H1 (cell line): Measurements from ENCODE around the gene BTBD1. TPM values are rescaled to one million over a fixed set of nuclear protein-coding genes. Genes with fewer than 3 reads are reported as not detected.

ENCODE experiments used
- CTCF ChIA-PET: fragments of 300-600 bp; sonication (Branson Sonifier 250); formaldehyde crosslinking; loops from one replicate; lab custom pipeline; 2021; ENCODE audit not compliant: partially characterized antibody; lab: Charles Lee
- POLR2A ChIA-PET: fragments of 300-600 bp; sonication (Branson Sonifier 250); formaldehyde crosslinking; loops from one replicate; lab custom pipeline; 2021; ENCODE audit warnings: inconsistent platforms; ENCODE audit not compliant: partially characterized antibody; lab: Charles Lee
- DNase-seq, 2 experiments: peaks; one replicate each; pipeline versions ENCODE4 v3.0.0 to v3.0.0-alpha.2; 2010 to 2022; ENCODE audit warnings: low spot score in 2 of 2, low read depth in 1 of 2, mixed read lengths in 1 of 2
- FAIRE-seq: peaks from 2 replicates; lab custom pipeline; 2011; peaks lifted over from hg19 to GRCh38; lab: Jason Lieb, UNC
- H2AFZ ChIP-seq: 2 replicates; pipeline ENCODE4 v1.8.1; 2012; ENCODE audit warnings: low read length, inconsistent platforms
- H2AK5ac ChIP-seq: 2 replicates; pipeline ENCODE4 v1.6.1; 2013; ENCODE audit warnings: low read depth, low read length
- H2BK120ac ChIP-seq: replicated peaks from 2 replicates; pipeline ENCODE3; 2013; ENCODE audit warnings: low read depth, low read length, inconsistent platforms
- H2BK12ac ChIP-seq: 2 replicates; pipeline ENCODE4 v1.6.1; 2013; ENCODE audit warnings: low read depth, low read length
- H2BK15ac ChIP-seq: 2 replicates; pipeline ENCODE4 v1.6.1; 2013; ENCODE audit warnings: low read length
- H2BK20ac ChIP-seq: 2 replicates; pipeline ENCODE4 v1.6.1; 2013; ENCODE audit warnings: low read length
- H2BK5ac ChIP-seq: 2 replicates; pipeline ENCODE4 v1.6.1; 2013; ENCODE audit warnings: low read depth, low read length
- H3K14ac ChIP-seq: 2 replicates; pipeline ENCODE4 v1.6.1; 2013; ENCODE audit warnings: inconsistent platforms; ENCODE audit not compliant: insufficient read length
- H3K18ac ChIP-seq: 2 replicates; pipeline ENCODE4 v1.6.1; 2013; ENCODE audit warnings: low read length; ENCODE audit errors: extremely low read depth
- H3K23ac ChIP-seq: 2 replicates; pipeline ENCODE4 v1.6.1; 2013; ENCODE audit warnings: inconsistent platforms; ENCODE audit not compliant: insufficient read length
- H3K23me2 ChIP-seq: 2 replicates; pipeline ENCODE4 v1.6.1; 2013; ENCODE audit warnings: low read depth, low read length
- H3K27ac ChIP-seq: 2 replicates; pipeline ENCODE4 v1.6.1; 2011; ENCODE audit warnings: low read depth, low read length, inconsistent platforms
- H3K27me3 ChIP-seq, 4 experiments: replicated peaks in 1 of 4; 1 replicate in 1 of 4; 2 replicates in 3 of 4; pipeline versions ENCODE4 v1.6.1 to v1.8.1; 2011 to 2013; ENCODE audit warnings: low read length in 3 of 4, mild to moderate bottlenecking in 3 of 4, inconsistent platforms in 2 of 4, mixed read lengths in 2 of 4, moderate library complexity in 1 of 4; ENCODE audit not compliant: control insufficient read depth in 3 of 4, insufficient read depth in 3 of 4; ENCODE audit errors: extremely low read depth in 1 of 4
- H3K36me3 ChIP-seq, 4 experiments: 2 replicates each; pipeline versions ENCODE4 v1.6.1 to v1.8.1; 2011 to 2013; ENCODE audit warnings: mild to moderate bottlenecking in 4 of 4, low read length in 3 of 4, moderate library complexity in 2 of 4, control low read depth in 1 of 4, inconsistent platforms in 1 of 4; ENCODE audit not compliant: insufficient read depth in 4 of 4, control insufficient read depth in 2 of 4
- H3K4ac ChIP-seq: replicated peaks from 2 replicates; pipeline ENCODE3; 2013; ENCODE audit warnings: low read length, low read depth, mixed read lengths, inconsistent platforms; ENCODE audit not compliant: insufficient read length
- H3K4me1 ChIP-seq, 4 experiments: replicated peaks in 1 of 4; 1 replicate in 1 of 4; 2 replicates in 3 of 4; pipeline versions ENCODE4 v1.6.1 to v1.8.1; 2011 to 2013; ENCODE audit warnings: low read length in 3 of 4, inconsistent platforms in 2 of 4, mixed read lengths in 1 of 4; ENCODE audit not compliant: insufficient read depth in 4 of 4, control insufficient read depth in 3 of 4
- H3K4me2 ChIP-seq, 2 experiments: 2 replicates each; pipeline versions ENCODE4 v1.6.1 to v1.8.1; 2011 to 2013; ENCODE audit warnings: low read depth in 2 of 2, low read length in 2 of 2, control low read depth in 1 of 2, inconsistent platforms in 1 of 2, mild to moderate bottlenecking in 1 of 2; ENCODE audit not compliant: insufficient read depth in 1 of 2
- H3K4me3 ChIP-seq, 4 experiments: fragments of 200-600, 300-600 bp in 1 of 4; sonication (generic), shearing (Covaris generic), sonication (Bioruptor Twin) in 1 of 4; 2 replicates each; pipeline versions ENCODE4 v1.5.1 to v1.8.1; 2011 to 2016; ENCODE audit warnings: low read length in 4 of 4, low read depth in 3 of 4, control low read depth in 2 of 4, inconsistent platforms in 2 of 4, mild to moderate bottlenecking in 2 of 4, mixed read lengths in 1 of 4, moderate library complexity in 1 of 4; ENCODE audit not compliant: insufficient read depth in 2 of 4; ENCODE audit errors: extremely low read depth in 1 of 4
- H3K56ac ChIP-seq: replicated peaks from 2 replicates; pipeline ENCODE3; 2013; ENCODE audit warnings: low read depth, mild to moderate bottlenecking, mixed read lengths, low read length, inconsistent platforms; ENCODE audit not compliant: insufficient read length
- H3K79me1 ChIP-seq: 2 replicates; pipeline ENCODE4 v1.6.1; 2013; ENCODE audit warnings: low read depth, low read length, control low read depth
- H3K79me2 ChIP-seq, 2 experiments: 2 replicates each; pipeline versions ENCODE4 v1.6.1 to v1.8.1; 2012 to 2013; ENCODE audit warnings: low read length in 2 of 2, mild to moderate bottlenecking in 2 of 2, inconsistent platforms in 1 of 2; ENCODE audit not compliant: insufficient read depth in 2 of 2, control insufficient read depth in 1 of 2
- H3K9ac ChIP-seq, 4 experiments: replicated peaks in 1 of 4; 1 replicate in 1 of 4; 2 replicates in 3 of 4; pipeline versions ENCODE4 v1.6.1 to v1.8.1; 2011 to 2013; ENCODE audit warnings: low read depth in 3 of 4, low read length in 3 of 4, control low read depth in 2 of 4, mild to moderate bottlenecking in 2 of 4, moderate library complexity in 2 of 4, inconsistent platforms in 1 of 4; ENCODE audit errors: extremely low read depth in 1 of 4
- H3K9me3 ChIP-seq, 2 experiments: 2 replicates each; pipeline versions ENCODE4 v1.6.1 to v1.8.1; 2012 to 2013; ENCODE audit warnings: mild to moderate bottlenecking in 2 of 2, moderate library complexity in 2 of 2, control low read depth in 1 of 2, inconsistent platforms in 1 of 2, low read depth in 1 of 2, low read length in 1 of 2, mixed read lengths in 1 of 2; ENCODE audit not compliant: insufficient read depth in 2 of 2
- H4K20me1 ChIP-seq, 2 experiments: replicated peaks in 1 of 2; 2 replicates each; pipeline versions ENCODE3 to v1.8.1; 2011 to 2013; ENCODE audit warnings: inconsistent platforms in 2 of 2, low read length in 2 of 2, mild to moderate bottlenecking in 1 of 2; ENCODE audit not compliant: insufficient read depth in 2 of 2, control insufficient read depth in 1 of 2
- H4K5ac ChIP-seq: 2 replicates; pipeline ENCODE4 v1.6.1; 2013; ENCODE audit warnings: low read length, low read depth, mixed read lengths, inconsistent platforms; ENCODE audit not compliant: insufficient read length
- H4K8ac ChIP-seq: 2 replicates; pipeline ENCODE4 v1.8.0; 2013; ENCODE audit warnings: mild to moderate bottlenecking, moderate library complexity, low read length, inconsistent platforms; ENCODE audit not compliant: insufficient read depth; ENCODE audit errors: extremely low read depth
- H4K91ac ChIP-seq: replicated peaks from 2 replicates; pipeline ENCODE3; 2013; ENCODE audit warnings: low read length, mixed read lengths, inconsistent platforms; ENCODE audit not compliant: insufficient read length
- CBX8 ChIP-seq: fragments of 300-800, 300-1000 bp; sonication (generic); IDR thresholded peaks from 2 replicates; pipeline ENCODE4 v1.7.1; 2016; ENCODE audit warnings: low read depth, low read length, borderline replicate concordance
- CEBPB ChIP-seq: IDR thresholded peaks from 2 replicates; pipeline ENCODE4 v1.6.1; 2012; ENCODE audit warnings: low read depth, low read length
- JUND ChIP-seq: IDR thresholded peaks from 2 replicates; pipeline ENCODE4 v1.6.1; 2011; ENCODE audit warnings: mild to moderate bottlenecking, improper control_type of control experiment, low read length
- KDM4A ChIP-seq: IDR thresholded peaks from one replicate; pipeline ENCODE4 v1.7.1; 2012; ENCODE audit warnings: low read depth, mild to moderate bottlenecking, moderate library complexity, low read length, inconsistent platforms; ENCODE audit not compliant: severe bottlenecking
- PHF8 ChIP-seq: fragments of 200-600 bp; sonication (generic); conservative IDR thresholded peaks from 2 replicates; pipeline ENCODE4 v1.7.1; 2012; ENCODE audit warnings: low read depth, mild to moderate bottlenecking, inconsistent platforms, low read length, moderate library complexity
- RXRA ChIP-seq: IDR thresholded peaks from 2 replicates; pipeline ENCODE4 v1.6.1; 2011; ENCODE audit warnings: low read depth, mild to moderate bottlenecking, low read length, moderate library complexity; ENCODE audit not compliant: insufficient read depth
- SP4 ChIP-seq: IDR thresholded peaks from 2 replicates; pipeline ENCODE4 v1.6.1; 2012; ENCODE audit warnings: low read length, inconsistent platforms
- SUZ12 ChIP-seq: fragments of 200-600 bp; sonication (generic); IDR thresholded peaks from 2 replicates; pipeline ENCODE4 v1.6.1; 2012; ENCODE audit warnings: mild to moderate bottlenecking, inconsistent platforms, low read length, moderate library complexity, mixed read lengths
- WGBS, 2 experiments: shearing (Covaris generic) in 1 of 2; methylation state at CpG; one replicate each; pipeline versions ENCODE4 v1.1.6 to v1.1.7; 2013 to 2015; ENCODE audit warnings: low lambda C conversion rate in 2 of 2, mixed read lengths in 2 of 2, inconsistent platforms in 1 of 2, low coverage in 1 of 2, missing lambda C conversion rate in 1 of 2; ENCODE audit not compliant: insufficient replicate concordance in 2 of 2, insufficient coverage in 1 of 2, insufficient read length in 1 of 2; ENCODE audit errors: extremely low coverage in 1 of 2, missing lambda C conversion rate in 1 of 2; 5-methylcytosine and 5-hydroxymethylcytosine counted together
- polyA plus RNA-seq, 7 experiments: library from polyadenylated mRNA; depleted of rRNA in 3 of 7; stranded (reverse) in 5 of 7; unstranded in 2 of 7; fragments of >200 nt in 5 of 7; fragments of 200-250 nt in 2 of 7; gene quantifications; 1 replicate in 5 of 7; 2 replicates in 1 of 7; 4 replicates in 1 of 7; pipeline versions ENCODE4 v1.2.1 to v1.2.3, GENCODE V29; 2011 to 2013; ENCODE audit warnings: missing spikeins in 2 of 7, mixed read lengths in 2 of 7
- total RNA-seq: library from RNA; stranded (reverse); fragmentation: NEBNext Ultra II Directional; extraction: Animal tissue kit (Norgen Biotek cat#: 25700); gene quantifications from 2 replicates; pipeline ENCODE4 v1.2.1, GENCODE V29; 2021

The BTBD1 gene
- total and polyA plus RNA-seq, 2 of the 8 experiments (the other 6 are each of a cell fraction or from before 2014, with no cell fraction given) = 18.6 to 39.5 TPM

DNA sequence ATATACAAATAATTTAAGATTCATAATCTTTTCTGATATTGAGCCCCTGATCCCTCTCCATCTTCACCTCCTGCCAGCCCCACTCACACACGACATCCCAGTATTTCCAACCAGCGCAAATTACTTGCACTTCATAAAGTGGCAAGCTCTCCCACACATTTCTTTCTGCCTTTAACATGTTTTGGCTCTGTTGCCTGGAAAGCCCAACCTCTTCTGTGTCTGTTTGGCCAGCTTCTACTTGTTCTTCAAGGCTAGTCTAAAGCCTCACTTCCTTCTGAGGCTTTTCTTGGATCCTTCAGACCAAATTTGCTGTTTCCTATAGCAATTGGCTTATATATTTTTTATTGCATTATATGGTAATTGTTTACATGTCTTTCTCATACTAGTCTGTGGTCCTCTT is 35.3 kb upstream of the BTBD1 start:
- Histone ChIP-seq H3K9me3 (no peaks in the 10 kb centered on the region), H2BK12ac (no peak overlapping the region), H2AFZ (no peak overlapping the region), H3K79me2 (no peaks in the 10 kb centered on the region), H3K18ac (no peak overlapping the region), H4K20me1 (no peaks in the 10 kb centered on the region), H3K9ac (no peak overlapping the region), H3K56ac (no peak overlapping the region), H4K5ac (no peak overlapping the region), H3K4me1 (no peaks in the 10 kb centered on the region), H2BK5ac (no peak overlapping the region), H3K27ac (no peak overlapping the region), H3K4me3 (no peak overlapping the region), H3K23me2 (peaks cover 3% of the 10 kb centered on the region; the same call in 1 of the 2 replicates), H2BK120ac (no peak overlapping the region), H3K14ac (no peak overlapping the region), H3K79me1 (no peaks in the 10 kb centered on the region), H2BK20ac (no peak overlapping the region), H3K27me3 (peaks cover 0 to 16% (median 11%) of the 10 kb centered on the region in 4 experiments; a peak in 6 of 7 replicates), H3K23ac (no peak overlapping the region), H3K4me2 (no peak overlapping the region), H4K91ac (no peak overlapping the region), H3K4ac (no peak overlapping the region), H3K36me3 (no peaks in the 10 kb centered on the region), H4K8ac (no peak overlapping the region), H2AK5ac (no peak overlapping the region), H2BK15ac (no peak overlapping the region)
- WGBS, 2 experiments = 90% methylated on average over 2 of the region's 2 CpGs; no CpG with 5 or more reads in 1 of the 2 experiments
- ChIA-PET CTCF (no interaction called here), POLR2A (no interaction called here)
- no peak for DNase-seq
- FAIRE-seq = no peak
- TF ChIP-seq KDM4A = no peak
- TF ChIP-seq PHF8 = no peak
- TF ChIP-seq SP4 = no peak
- no peak for TF ChIP-seq SUZ12
- no peak for TF ChIP-seq RXRA
- no peak for TF ChIP-seq JUND
- TF ChIP-seq CEBPB = no peak
- TF ChIP-seq CBX8 = no peak
